ENCODE results near the gene ACSM6.

ACSM6 gene

GRCh38 chr10:95172851-95173250, 21.2 kb upstream of the ACSM6 start:
- TF ChIP-seq, protein P1, sequence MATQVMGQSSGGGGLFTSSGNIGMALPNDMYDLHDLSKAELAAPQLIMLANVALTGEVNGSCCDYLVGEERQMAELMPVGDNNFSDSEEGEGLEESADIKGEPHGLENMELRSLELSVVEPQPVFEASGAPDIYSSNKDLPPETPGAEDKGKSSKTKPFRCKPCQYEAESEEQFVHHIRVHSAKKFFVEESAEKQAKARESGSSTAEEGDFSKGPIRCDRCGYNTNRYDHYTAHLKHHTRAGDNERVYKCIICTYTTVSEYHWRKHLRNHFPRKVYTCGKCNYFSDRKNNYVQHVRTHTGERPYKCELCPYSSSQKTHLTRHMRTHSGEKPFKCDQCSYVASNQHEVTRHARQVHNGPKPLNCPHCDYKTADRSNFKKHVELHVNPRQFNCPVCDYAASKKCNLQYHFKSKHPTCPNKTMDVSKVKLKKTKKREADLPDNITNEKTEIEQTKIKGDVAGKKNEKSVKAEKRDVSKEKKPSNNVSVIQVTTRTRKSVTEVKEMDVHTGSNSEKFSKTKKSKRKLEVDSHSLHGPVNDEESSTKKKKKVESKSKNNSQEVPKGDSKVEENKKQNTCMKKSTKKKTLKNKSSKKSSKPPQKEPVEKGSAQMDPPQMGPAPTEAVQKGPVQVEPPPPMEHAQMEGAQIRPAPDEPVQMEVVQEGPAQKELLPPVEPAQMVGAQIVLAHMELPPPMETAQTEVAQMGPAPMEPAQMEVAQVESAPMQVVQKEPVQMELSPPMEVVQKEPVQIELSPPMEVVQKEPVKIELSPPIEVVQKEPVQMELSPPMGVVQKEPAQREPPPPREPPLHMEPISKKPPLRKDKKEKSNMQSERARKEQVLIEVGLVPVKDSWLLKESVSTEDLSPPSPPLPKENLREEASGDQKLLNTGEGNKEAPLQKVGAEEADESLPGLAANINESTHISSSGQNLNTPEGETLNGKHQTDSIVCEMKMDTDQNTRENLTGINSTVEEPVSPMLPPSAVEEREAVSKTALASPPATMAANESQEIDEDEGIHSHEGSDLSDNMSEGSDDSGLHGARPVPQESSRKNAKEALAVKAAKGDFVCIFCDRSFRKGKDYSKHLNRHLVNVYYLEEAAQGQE (IDR thresholded peaks at IDR 0.05; ENCODE audit: insufficient read depth in 1 of 2, low read depth in 2 of 2, low read length in 2 of 2): no peak
- TF ChIP-seq POLR2AphosphoS5 (IDR thresholded peaks at IDR 0.05; ENCODE audit: low read depth, low read length) (no peak), SIN3A (IDR thresholded peaks at IDR 0.05; ENCODE audit: borderline replicate concordance, insufficient read depth, low read length) (no peak), TAF1 (IDR thresholded peaks at IDR 0.05; ENCODE audit: borderline replicate concordance, insufficient read depth, low read length) (no peak), FOXP2 (optimal IDR thresholded peaks at IDR 0.05; ENCODE audit: borderline replicate concordance, extremely low read depth, extremely low read length, insufficient read depth) (no peak)

GRCh38 chr10:95176101-95176500, 17.9 kb upstream of the ACSM6 start:
- TF ChIP-seq FOXP2 (optimal IDR thresholded peaks at IDR 0.05; ENCODE audit: borderline replicate concordance, extremely low read depth, extremely low read length, insufficient read depth): no peak
- no peak for TF ChIP-seq TAF1 (IDR thresholded peaks at IDR 0.05; ENCODE audit: borderline replicate concordance, insufficient read depth, low read length)
- TF ChIP-seq SIN3A (IDR thresholded peaks at IDR 0.05; ENCODE audit: borderline replicate concordance, insufficient read depth, low read length): no peak
- TF ChIP-seq, protein P1 (IDR thresholded peaks at IDR 0.05; ENCODE audit: insufficient read depth in 1 of 2, low read depth in 2 of 2, low read length in 2 of 2): no peak
- TF ChIP-seq POLR2AphosphoS5 (IDR thresholded peaks at IDR 0.05; ENCODE audit: low read depth, low read length): no peak

DNA sequence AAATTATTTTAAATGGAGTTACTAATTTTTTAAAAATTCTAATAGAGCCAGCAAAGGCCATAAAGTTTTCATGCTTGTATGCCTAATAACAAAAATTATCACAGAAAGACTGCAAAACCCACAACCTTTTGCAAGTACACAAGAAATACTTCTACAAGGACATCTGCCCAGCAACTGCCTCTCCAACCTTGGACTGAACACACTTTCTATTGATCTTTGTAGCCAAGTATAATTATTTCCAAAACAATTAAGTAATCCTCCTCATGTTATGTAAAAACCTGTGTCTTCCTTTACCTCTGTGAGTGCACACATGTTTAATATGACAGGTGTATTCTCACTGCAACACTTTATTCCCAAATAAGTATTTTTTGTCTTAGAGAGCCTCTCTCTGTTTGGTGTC, 16.6 kb upstream of the ACSM6 start:
- TF ChIP-seq SIN3A (IDR thresholded peaks at IDR 0.05; ENCODE audit: borderline replicate concordance, insufficient read depth, low read length) (no peak), TAF1 (IDR thresholded peaks at IDR 0.05; ENCODE audit: borderline replicate concordance, insufficient read depth, low read length) (no peak), POLR2AphosphoS5 (IDR thresholded peaks at IDR 0.05; ENCODE audit: low read depth, low read length) (no peak), FOXP2 (optimal IDR thresholded peaks at IDR 0.05; ENCODE audit: borderline replicate concordance, extremely low read depth, extremely low read length, insufficient read depth) (no peak)
- TF ChIP-seq, protein P1 (IDR thresholded peaks at IDR 0.05; ENCODE audit: insufficient read depth in 1 of 2, low read depth in 2 of 2, low read length in 2 of 2): no peak

DNA sequence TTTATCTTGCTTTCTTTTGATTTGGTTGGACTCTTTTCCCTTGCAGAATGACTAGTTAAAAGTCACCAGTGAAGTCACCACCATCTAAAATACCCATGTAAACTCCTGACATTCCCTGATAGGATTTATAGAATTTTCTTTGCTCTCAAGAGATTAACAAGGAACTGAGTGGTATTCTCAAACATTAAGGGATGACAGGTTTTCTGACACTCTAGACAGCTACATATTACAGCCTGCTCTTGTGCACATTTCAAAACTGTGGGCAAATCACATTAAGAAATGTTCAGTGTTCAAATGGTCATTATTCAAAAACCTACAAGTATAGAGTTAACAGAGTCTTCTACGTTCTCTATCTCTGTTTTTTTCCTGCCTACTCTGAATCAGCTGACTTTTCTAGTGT, 15.8 kb upstream of the ACSM6 start:
- TF ChIP-seq, protein P1 (IDR thresholded peaks at IDR 0.05; ENCODE audit: insufficient read depth in 1 of 2, low read depth in 2 of 2, low read length in 2 of 2): no peak
- no peak for TF ChIP-seq TAF1 (IDR thresholded peaks at IDR 0.05; ENCODE audit: borderline replicate concordance, insufficient read depth, low read length)
- TF ChIP-seq POLR2AphosphoS5 (IDR thresholded peaks at IDR 0.05; ENCODE audit: low read depth, low read length): no peak
- TF ChIP-seq FOXP2 (optimal IDR thresholded peaks at IDR 0.05; ENCODE audit: borderline replicate concordance, extremely low read depth, extremely low read length, insufficient read depth): no peak
- TF ChIP-seq SIN3A (IDR thresholded peaks at IDR 0.05; ENCODE audit: borderline replicate concordance, insufficient read depth, low read length): no peak

DNA sequence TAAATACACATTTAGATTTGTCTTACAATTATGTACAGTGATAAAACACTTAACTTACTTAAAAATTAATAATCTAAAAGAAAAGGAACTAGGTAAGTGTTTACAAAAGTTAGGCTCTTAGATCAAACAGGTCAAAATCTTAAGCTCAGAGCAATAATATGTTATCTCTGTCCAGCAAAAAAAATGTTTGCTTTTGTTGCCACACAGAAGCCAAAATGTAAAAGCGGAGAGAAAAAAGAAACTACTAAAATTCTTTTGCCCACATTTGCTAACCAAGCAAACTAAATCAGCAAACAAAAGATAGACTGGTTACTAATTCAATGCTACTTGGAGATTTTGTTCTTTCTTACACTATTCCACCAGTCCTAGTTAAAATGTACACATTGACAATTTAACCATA, 15.2 kb upstream of the ACSM6 start:
- TF ChIP-seq TAF1 (IDR thresholded peaks at IDR 0.05; ENCODE audit: borderline replicate concordance, insufficient read depth, low read length) (no peak), POLR2AphosphoS5 (IDR thresholded peaks at IDR 0.05; ENCODE audit: low read depth, low read length) (no peak), FOXP2 (optimal IDR thresholded peaks at IDR 0.05; ENCODE audit: borderline replicate concordance, extremely low read depth, extremely low read length, insufficient read depth) (no peak), SIN3A (IDR thresholded peaks at IDR 0.05; ENCODE audit: borderline replicate concordance, insufficient read depth, low read length) (no peak)
- TF ChIP-seq, protein P1 (IDR thresholded peaks at IDR 0.05; ENCODE audit: insufficient read depth in 1 of 2, low read depth in 2 of 2, low read length in 2 of 2): no peak
